Measurements from ENCODE around the gene MED23.
A peak's percentile ranks its signal among the peaks of the same experiment; 100 is the strongest.

MED23 gene, protein sequence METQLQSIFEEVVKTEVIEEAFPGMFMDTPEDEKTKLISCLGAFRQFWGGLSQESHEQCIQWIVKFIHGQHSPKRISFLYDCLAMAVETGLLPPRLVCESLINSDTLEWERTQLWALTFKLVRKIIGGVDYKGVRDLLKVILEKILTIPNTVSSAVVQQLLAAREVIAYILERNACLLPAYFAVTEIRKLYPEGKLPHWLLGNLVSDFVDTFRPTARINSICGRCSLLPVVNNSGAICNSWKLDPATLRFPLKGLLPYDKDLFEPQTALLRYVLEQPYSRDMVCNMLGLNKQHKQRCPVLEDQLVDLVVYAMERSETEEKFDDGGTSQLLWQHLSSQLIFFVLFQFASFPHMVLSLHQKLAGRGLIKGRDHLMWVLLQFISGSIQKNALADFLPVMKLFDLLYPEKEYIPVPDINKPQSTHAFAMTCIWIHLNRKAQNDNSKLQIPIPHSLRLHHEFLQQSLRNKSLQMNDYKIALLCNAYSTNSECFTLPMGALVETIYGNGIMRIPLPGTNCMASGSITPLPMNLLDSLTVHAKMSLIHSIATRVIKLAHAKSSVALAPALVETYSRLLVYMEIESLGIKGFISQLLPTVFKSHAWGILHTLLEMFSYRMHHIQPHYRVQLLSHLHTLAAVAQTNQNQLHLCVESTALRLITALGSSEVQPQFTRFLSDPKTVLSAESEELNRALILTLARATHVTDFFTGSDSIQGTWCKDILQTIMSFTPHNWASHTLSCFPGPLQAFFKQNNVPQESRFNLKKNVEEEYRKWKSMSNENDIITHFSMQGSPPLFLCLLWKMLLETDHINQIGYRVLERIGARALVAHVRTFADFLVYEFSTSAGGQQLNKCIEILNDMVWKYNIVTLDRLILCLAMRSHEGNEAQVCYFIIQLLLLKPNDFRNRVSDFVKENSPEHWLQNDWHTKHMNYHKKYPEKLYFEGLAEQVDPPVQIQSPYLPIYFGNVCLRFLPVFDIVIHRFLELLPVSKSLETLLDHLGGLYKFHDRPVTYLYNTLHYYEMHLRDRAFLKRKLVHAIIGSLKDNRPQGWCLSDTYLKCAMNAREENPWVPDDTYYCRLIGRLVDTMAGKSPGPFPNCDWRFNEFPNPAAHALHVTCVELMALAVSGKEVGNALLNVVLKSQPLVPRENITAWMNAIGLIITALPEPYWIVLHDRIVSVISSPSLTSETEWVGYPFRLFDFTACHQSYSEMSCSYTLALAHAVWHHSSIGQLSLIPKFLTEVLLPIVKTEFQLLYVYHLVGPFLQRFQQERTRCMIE (N-terminal part only)

DNA sequence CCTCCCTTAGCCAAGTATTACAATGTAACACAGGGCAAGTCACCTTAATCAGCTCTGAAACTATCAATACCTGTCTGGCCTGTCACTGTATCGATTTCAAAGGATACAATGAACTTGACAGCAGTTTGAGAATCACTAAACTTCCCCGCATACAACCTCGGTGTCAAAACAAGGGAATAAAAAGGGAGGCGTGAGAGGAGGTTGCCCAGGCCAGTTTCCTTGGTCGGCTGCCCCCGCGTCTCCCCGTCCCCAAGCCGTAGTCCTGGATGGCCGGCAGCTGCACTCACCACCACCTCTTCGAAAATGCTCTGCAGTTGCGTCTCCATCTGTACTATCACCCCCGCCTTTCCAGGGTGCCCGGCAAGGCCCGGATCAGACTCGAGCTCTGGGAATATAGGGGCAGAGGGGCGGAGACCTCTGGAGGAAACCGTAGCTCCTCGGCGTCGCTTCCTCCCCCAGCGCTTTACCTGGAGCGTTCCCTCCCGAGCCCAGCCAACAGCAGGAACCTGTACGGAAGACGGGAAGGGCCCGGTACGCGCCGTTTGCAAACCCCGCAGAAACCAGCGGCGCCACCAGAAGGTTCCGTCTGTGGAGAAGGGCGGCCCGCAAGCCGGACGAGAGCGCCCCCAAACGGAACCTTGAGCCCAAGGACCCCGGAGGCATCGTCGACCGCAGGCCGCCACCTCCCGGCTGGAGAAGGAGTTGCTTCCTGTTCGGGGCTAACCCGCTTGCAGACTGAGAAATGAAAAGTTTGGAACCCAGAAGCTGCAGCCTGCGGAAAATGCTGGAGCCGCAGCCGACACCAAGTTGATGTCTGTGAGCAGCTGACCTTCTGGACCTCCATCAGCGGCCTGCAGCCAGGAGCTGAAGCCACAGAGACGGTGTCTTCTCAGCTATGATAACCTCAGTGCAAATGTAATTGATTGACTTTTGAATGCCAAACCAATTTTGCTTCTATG, at the start of gene MED23:
TSS of gene MED23 (minus strand) at position 519 of the 959 bp plus-strand sequence. CDS start at position 326, 193 bp downstream.
- peak; percentile 85 for DNase-seq (ENCODE audit: low spot score)

DNA sequence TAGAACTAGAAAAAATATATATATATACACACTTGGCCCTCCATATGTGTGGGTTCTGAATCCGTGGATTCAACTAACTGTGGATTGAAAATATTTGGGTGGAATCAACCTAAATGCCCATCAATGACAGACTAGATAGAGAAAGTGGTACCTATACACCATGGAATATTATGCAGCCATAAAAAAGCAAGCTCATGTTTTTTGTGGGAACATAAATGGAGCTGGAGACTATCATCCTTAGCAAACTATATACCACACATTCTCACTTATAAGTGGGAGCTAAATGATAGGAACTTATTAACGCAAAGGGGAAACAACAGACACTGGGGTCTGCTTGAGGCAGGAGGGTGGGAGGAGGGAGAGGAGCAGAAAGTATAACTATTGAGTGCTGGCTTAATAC, 45.1 kb upstream of the MED23 start:
- no peak for DNase-seq (ENCODE audit: low spot score)

DNA sequence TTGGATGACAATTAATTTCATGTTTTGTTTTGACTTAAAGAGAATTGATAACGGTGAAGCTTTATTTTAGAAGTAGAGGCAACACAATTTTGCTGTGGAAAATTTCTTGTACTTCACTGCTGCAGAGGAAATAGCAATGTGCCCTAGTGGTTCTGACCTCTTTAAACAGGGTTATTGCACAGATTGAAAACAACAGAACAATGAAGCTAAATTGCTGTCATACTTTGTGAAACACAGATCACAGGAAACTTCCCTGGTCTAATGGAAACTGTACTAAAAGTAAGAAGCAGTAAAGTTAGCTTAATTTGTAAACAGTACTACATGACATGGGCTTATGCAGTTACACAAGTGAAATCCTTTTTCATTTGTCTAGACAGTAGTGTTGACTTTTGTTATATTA, 41.8 kb upstream of the MED23 start:
- no peak for DNase-seq (ENCODE audit: low spot score)

DNA sequence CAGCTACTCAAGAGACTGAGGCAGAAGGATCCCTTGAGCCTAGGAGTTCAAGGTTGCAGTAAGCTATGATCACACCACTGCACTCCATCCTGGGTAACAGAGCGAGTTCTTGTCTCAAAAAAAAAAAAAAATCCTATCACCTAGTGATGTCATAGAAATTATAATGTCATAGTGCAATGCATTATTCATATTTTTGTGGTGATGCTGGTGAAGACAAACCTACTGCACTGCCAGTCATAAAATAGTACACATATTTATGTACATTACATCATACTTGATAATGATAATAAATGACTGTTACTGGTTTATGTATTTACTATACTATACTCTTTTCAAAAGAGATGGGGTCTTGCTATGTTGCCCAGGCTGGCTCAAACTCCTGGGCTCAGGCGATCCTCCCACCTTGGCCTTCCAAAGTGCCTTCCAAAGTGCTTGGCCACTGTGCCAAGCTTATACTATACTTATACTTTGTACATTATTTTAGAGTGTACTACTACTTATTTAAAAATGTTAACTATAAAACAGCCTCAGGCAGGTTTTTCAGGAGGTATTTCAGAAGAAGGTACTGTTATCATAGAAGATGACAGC, 35.6 kb upstream of the MED23 start:
- no peak for DNase-seq (ENCODE audit: low spot score)

DNA sequence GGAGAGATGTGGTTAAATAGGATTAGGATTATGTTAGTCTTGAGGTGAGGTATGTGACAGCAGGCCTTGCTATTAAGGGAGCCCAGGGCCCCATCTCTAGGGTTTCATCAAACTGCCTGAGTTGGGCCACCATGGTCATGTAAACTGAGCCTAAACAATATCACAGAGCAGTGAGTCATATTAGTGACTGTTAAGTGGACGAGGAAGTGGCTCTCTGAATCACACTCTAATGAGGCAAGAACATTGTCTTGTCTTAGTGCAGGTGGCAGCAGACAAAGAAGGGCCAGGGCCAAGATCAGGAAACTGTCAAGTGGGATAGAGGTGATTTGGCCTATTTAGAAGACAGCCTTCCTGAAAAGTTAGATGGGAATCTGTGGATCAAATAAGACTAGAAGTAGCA, 32.2 kb upstream of the MED23 start:
- no peak for DNase-seq (ENCODE audit: low spot score)

DNA sequence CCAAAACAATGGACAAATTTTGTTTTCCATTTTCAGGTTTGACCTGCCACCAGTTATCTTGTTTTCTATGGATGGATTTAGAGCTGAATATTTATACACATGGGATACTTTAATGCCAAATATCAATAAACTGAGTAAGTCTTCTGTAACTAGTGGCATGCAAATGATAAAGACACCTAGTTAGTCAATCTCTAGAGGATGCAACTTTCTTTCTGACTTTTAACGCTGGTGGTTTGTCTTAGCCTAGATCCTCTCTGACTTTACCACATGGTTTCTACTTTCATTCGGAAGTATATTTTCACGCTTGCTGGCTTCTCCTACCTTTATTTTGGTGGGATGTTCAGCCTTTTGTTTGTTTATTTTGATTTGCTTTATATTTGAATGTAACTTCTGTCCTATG, 30.2 kb upstream of the MED23 start:
- DNase-seq (ENCODE audit: low spot score) = no peak

DNA sequence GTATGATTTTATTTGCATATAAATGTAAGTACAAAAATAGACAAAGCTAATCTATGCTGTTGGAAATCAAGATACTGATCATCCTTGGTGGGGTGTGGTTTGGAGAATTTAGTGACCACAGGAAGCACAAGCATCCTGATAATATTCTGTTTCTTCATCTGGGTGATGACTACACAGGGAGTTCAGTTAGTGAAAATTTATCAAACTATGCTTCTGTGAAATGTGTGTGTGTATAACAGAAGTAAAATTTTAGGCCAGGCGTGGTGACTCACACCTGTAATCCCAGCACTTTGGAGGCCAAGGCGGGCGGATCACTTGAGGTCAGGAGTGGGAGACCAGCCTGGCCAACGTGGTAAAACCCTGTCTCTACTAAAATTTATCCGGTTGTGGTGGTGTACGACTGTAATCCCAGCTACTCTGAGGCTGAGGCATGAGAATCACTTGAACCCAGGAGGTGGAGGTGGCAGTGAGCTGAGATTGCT, 29.6 kb upstream of the MED23 start:
- no peak for DNase-seq (ENCODE audit: low spot score)

DNA sequence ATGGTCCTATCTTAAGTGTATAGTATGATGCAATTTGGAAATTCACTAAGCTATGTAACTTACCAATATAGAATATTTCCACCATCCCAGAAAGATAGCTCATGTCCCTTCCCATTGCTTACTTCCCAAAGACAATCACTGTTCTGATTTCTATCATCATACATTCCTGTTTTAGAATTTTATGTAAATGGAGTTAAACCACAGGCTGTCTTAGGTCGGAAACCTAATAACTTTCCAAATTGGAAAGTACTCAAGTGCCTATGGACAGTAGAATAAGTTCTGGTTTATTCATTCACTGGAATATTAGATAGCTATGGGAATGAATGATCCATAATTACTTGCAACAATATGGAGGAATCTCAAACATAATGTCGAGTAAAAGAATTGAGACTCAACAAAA, 29.2 kb upstream of the MED23 start:
- DNase-seq (ENCODE audit: low spot score) = no peak

DNA sequence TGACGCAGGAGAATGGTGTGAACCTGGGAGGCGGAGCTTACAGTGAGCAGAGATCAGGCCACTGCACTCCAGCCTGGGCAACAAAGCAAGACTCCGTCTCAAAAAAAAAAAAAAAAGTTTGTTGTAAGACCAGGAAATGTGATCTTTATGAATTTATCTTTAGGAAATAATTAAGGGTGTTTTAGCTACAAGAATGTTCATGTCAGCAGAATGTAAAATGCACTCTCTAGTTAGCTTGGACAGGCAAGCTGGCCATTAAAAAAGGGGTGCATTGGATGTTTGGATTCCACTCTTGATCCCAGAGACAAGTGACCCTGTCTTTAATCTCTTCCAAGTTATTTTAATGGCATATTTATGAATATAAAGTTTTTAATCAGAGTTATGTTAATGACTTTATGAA, 28.6 kb upstream of the MED23 start:
- no peak for DNase-seq (ENCODE audit: low spot score)

DNA sequence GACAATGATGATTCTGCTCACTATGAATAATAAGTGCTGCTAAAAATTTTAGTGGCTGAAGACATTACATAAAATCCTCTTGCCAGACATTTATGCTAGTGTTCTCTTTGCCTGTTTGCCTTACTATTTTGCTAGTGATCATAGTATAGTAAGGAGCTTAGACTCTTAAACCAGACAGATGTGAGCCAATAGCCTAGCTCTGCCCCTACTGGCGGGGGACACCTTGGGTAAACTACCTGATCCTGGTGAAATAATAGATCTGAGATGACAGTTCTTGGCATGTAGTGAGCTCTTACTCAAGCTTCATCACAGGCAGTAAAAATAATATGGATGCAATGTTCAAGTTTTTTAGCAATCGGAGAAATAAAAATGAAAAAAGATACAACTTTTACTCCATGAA, 27.9 kb upstream of the MED23 start:
- no peak for DNase-seq (ENCODE audit: low spot score)

DNA sequence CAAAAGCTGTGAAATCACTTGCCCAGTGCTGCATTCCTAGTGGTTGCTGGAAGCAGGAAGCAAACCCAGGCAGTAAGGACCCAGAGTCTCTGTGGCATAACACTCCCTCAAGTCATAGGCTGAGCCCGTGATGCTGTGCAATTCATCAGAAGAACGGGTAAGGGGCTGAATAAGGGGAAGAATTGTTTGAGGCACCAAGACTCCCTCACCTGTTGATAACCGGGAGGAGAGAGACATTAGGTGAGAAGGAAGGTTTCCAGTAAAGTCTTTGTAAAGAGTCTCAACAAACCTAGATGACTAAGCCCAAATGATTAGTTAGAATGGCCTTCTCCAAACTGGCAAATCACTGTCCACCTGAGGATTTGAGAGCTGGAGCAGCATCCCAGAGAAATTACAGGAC, 27.3 kb upstream of the MED23 start:
- no peak for DNase-seq (ENCODE audit: low spot score)

DNA sequence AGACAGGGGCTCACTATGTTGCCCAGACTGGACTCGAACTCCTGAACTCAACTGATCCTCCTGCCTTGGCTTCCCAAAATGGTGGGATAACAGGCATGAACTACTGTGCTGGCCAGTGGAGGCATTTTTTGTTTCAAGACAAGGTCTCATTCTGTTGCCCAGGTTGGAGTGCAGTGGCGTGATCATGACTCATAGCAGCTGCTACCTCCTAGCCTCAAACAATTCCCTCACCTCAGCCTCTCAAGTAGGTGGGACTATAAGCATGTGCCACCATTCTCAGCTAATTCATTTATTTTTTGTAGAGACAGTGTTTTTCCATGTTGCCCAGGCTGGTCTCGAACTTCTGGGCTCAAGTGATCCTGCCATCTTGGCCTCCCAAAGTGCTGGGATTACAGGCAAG, 26.3 kb upstream of the MED23 start:
- DNase-seq (ENCODE audit: low spot score) = no peak

DNA sequence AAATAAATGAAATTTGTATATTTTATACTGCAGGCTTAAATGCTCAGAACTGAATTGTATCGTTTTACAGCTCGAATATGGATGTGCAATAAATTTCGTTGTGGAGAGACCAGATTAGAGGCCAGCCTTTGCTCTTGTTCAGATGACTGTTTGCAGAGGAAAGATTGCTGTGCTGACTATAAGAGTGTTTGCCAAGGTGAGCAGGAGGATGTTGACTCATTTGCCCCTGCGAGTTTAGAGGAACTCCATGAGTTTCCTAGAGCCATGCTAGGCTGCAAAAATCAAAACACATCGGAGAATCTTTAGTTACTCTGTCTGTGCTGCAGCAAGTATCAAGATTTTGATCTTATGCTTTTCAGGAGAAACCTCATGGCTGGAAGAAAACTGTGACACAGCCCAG, 24.4 kb upstream of the MED23 start:
- DNase-seq (ENCODE audit: low spot score) = no peak

DNA sequence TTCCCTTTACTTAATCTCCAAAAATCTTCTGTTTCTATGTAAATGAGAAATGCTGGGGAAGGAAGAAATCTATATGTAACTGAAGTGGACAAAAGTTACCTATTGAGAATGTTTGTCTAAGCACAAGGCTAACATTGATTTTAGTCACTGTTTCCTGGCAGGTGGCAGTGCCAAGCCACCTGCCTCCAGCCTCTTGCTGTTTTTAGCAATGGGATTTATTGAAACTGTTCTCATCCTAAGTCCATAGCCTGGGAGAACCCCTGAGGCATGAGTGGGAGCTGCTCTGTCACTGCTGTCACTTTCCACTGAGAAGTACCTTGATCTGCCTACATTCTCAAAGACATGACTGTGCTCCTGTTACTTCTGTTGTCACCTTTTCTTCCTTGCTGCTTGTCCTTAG, 23.7 kb upstream of the MED23 start:
- no peak for DNase-seq (ENCODE audit: low spot score)

DNA sequence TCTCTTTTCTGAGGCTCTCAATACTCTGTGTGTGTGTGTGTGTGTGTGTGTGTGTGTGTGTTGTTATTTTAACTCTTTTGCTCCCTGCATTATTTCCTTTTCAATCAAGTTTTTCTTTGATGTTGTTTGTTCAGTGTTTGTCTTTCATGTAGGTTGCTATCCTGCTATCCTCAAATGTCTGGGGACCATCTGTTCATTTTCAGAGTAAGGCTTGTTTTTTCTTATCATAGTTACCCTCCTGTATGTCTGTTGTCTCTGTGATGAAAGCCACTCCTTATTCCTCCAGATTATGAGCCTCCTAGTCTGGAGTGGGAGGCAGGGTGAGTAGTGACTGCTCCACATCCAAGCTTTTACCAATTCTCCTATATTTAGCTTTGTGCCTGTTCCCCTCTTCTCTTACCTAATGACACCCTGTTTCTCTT, 18.2 kb upstream of the MED23 start:
- DNase-seq (ENCODE audit: low spot score) = no peak

DNA sequence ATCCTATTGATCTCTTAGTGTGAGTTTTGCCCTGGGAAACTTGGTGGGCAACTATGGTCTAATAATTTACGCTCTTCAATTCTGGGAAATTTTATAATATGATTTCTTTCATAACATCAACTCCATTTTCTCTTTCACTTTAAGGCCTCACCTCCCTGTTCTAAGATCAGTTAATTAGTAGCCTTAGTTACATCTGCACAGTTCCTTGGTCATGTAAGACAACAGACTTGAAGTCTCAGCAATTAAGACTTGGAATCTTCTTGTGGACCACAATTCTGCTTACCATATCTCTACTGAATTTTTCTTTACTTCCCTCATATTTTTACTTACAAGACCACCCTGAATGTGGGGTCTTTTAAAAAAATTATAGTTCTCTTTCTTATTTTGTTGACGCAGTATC, 17.8 kb upstream of the MED23 start:
- DNase-seq (ENCODE audit: low spot score) = no peak

DNA sequence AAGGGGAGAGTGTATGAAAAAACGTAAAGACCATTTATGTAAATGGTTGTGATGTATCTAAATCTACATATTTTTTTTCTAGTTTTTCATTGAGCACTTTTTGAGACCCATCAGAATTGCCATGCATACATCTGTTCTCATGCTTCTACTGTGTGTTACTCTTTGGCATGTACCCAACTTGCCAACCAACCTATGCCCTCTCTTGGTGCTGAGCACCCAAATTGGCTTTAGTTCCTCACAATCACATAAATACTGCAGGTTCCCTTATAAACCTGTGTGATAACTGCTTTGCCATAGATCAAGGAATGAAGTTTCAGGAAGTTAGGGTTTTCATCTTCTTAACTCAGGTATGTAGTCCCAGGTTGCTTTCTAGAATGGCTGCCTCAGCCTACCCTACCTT, 16.9 kb upstream of the MED23 start:
- no peak for DNase-seq (ENCODE audit: low spot score)

DNA sequence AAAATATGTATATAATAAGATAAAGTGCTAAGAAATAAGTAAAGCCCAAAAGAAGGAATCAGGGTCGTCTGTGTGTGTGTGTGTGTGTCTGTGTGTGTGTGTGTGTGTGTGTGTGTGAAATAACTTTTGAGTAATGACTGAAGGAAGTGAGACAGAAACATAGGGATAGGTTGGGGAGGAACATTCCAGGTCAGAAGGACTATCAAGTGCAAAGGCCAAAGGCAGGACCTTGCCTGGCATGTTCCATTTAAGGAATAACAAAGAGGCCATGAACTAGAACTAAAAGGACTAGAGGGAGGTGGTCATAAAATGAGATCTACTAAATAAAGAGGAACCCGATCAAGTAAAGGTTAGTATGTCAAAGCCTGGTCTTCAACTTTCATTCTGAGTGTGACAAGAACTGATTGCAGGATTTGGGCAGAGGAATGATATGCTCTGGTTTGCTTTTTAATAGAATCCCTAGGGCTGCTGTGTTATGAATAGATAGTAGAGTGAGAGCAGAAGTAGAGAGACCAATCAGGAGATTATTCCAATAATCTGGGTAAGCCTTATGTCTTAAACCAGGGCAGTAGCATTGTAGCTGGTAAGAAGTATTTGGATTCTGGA, 15.9 kb upstream of the MED23 start:
- no peak for DNase-seq (ENCODE audit: low spot score)

DNA sequence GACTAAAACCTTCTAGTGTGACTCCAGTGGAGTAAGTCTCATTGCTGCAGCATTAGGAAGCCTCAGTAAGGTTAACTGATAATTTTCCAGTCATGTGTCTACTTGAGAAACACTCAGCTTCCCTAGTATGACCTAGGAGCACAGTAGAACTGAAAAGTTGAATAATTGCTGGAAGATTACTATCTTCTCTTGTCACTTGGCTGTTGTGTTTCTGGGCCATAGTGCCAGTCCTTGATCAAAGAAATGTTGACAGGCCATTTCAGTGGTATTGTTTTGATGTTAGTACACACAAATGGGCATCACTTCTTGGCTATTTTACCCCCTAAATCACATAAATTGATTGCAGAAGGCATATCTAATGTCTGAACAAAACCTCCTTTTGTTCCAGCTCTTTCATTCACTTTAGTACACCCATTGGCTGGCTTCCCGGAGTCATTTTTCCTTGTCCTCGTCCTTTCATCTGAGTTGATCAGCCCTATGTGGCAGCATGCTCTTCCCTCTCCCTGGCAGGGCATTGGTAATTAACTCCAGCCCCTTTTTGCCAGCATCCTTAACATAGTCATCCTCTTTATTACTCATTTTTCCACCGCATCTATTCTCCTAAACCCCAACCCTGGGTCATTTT, 15.1 kb upstream of the MED23 start:
- no peak for DNase-seq (ENCODE audit: low spot score)

DNA sequence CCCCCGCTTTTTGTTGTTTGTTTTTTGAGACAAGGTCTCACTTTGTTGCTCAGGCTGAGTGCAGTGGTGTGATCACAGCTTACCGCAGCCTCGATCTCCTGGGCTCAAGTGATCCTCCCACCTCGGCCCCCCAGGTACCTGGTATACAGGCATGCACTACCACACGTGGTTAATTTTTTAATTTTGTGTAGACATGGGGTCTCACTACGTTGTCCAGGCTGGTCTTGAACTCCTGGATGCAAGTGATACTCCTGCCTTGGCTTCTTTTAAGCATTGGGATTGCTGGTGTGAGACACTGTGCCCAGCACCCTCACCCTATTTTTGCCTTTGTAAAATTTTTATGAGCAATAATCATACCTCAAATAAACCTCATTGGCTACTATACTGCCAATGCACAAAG, 14.5 kb upstream of the MED23 start:
- no peak for DNase-seq (ENCODE audit: low spot score)

Measured in HuH-7 (cell line).